Measurements from ENCODE around the gene NRG2.

NRG2 gene

GRCh38 chr5:139924294-139925215 lies 118.5 kb downstream of the NRG2 start:
- no peak for DNase-seq
- no CpG with 5 or more reads among the region's 12 CpGs for WGBS (ENCODE audit: extremely low coverage, insufficient coverage, low lambda C conversion rate)
- H2BK5ac ChIP-seq (ENCODE audit: low read length): no peak overlapping the region
- no peaks in the 10 kb centered on the region for H3K27me3 ChIP-seq (ENCODE audit: insufficient read depth, low read length, poor library complexity)
- H3K4me3 ChIP-seq (ENCODE audit: low read length): no peak overlapping the region
- no peak overlapping the region for H4K5ac ChIP-seq (ENCODE audit: low read length)
- H3K79me1 ChIP-seq (ENCODE audit: low read length): no peaks in the 10 kb centered on the region
- H3K18ac ChIP-seq (ENCODE audit: low read length): no peak overlapping the region
- H3K4me1 ChIP-seq (ENCODE audit: control insufficient read depth, low read depth, low read length): no peaks in the 10 kb centered on the region
- no peak overlapping the region for H3K23ac ChIP-seq (ENCODE audit: low read length)
- no peak overlapping the region for H2BK15ac ChIP-seq (replicated peaks; ENCODE audit: low read depth)
- no peak overlapping the region for H3K27ac ChIP-seq (ENCODE audit: low read depth, low read length)
- H2AK5ac ChIP-seq (ENCODE audit: low read length): no peak overlapping the region
- H4K8ac ChIP-seq (ENCODE audit: low read depth, low read length): no peak overlapping the region
- H2BK120ac ChIP-seq (ENCODE audit: low read depth, low read length): no peak overlapping the region
- H3K56ac ChIP-seq (ENCODE audit: low read length): no peak overlapping the region
- H3K9ac ChIP-seq (ENCODE audit: low read length): no peak overlapping the region
- H3K4me2 ChIP-seq (ENCODE audit: low read length): no peak overlapping the region
- no peaks in the 10 kb centered on the region for H3K79me2 ChIP-seq (ENCODE audit: control insufficient read depth, insufficient read depth, low read length)
- no peaks in the 10 kb centered on the region for H3K36me3 ChIP-seq (ENCODE audit: control insufficient read depth, insufficient read depth, low read length)
- H3K4ac ChIP-seq (ENCODE audit: low read depth, low read length): no peak overlapping the region

GRCh38 chr5:139919308-139919707 lies 123.8 kb downstream of the NRG2 start:
- no peak overlapping the region for H3K18ac ChIP-seq (ENCODE audit: low read length)
- H3K79me1 ChIP-seq (ENCODE audit: low read length): no peaks in the 10 kb centered on the region
- no peak for DNase-seq
- no peaks in the 10 kb centered on the region for H3K36me3 ChIP-seq (ENCODE audit: control insufficient read depth, insufficient read depth, low read length)
- no peaks in the 10 kb centered on the region for H3K27me3 ChIP-seq (ENCODE audit: insufficient read depth, low read length, poor library complexity)
- no peak overlapping the region for H2BK120ac ChIP-seq (ENCODE audit: low read depth, low read length)
- no peaks in the 10 kb centered on the region for H3K79me2 ChIP-seq (ENCODE audit: control insufficient read depth, insufficient read depth, low read length)
- H2AK5ac ChIP-seq (ENCODE audit: low read length): no peak overlapping the region
- no peak overlapping the region for H3K56ac ChIP-seq (ENCODE audit: low read length)
- H4K5ac ChIP-seq (ENCODE audit: low read length): no peak overlapping the region
- H3K4me1 ChIP-seq (ENCODE audit: control insufficient read depth, low read depth, low read length): no peaks in the 10 kb centered on the region
- H2BK15ac ChIP-seq (replicated peaks; ENCODE audit: low read depth): no peak overlapping the region
- H3K4ac ChIP-seq (ENCODE audit: low read depth, low read length): no peak overlapping the region
- H3K4me2 ChIP-seq (ENCODE audit: low read length): no peak overlapping the region
- no CpG with 5 or more reads among the region's 2 CpGs for WGBS (ENCODE audit: extremely low coverage, insufficient coverage, low lambda C conversion rate)
- H2BK5ac ChIP-seq (ENCODE audit: low read length): no peak overlapping the region
- H3K27ac ChIP-seq (ENCODE audit: low read depth, low read length): no peak overlapping the region
- no peak overlapping the region for H3K23ac ChIP-seq (ENCODE audit: low read length)
- H3K4me3 ChIP-seq (ENCODE audit: low read length): no peak overlapping the region
- H3K9ac ChIP-seq (ENCODE audit: low read length): no peak overlapping the region
- H4K8ac ChIP-seq (ENCODE audit: low read depth, low read length): no peak overlapping the region

GRCh38 chr5:139915834-139916233 lies 127.3 kb downstream of the NRG2 start:
- H3K23ac ChIP-seq (ENCODE audit: low read length): no peak overlapping the region
- H3K27me3 ChIP-seq (ENCODE audit: insufficient read depth, low read length, poor library complexity): no peaks in the 10 kb centered on the region
- no CpG with 5 or more reads among the region's 3 CpGs for WGBS (ENCODE audit: extremely low coverage, insufficient coverage, low lambda C conversion rate)
- no peak overlapping the region for H2BK120ac ChIP-seq (ENCODE audit: low read depth, low read length)
- no peak for DNase-seq
- H3K4me2 ChIP-seq (ENCODE audit: low read length): no peak overlapping the region
- H2AK5ac ChIP-seq (ENCODE audit: low read length): no peak overlapping the region
- H2BK5ac ChIP-seq (ENCODE audit: low read length): no peak overlapping the region
- H3K9ac ChIP-seq (ENCODE audit: low read length): no peak overlapping the region
- H3K27ac ChIP-seq (ENCODE audit: low read depth, low read length): no peak overlapping the region
- H3K79me2 ChIP-seq (ENCODE audit: control insufficient read depth, insufficient read depth, low read length): no peaks in the 10 kb centered on the region
- no peak overlapping the region for H2BK15ac ChIP-seq (replicated peaks; ENCODE audit: low read depth)
- no peak overlapping the region for H3K18ac ChIP-seq (ENCODE audit: low read length)
- H3K36me3 ChIP-seq (ENCODE audit: control insufficient read depth, insufficient read depth, low read length): no peaks in the 10 kb centered on the region
- no peak overlapping the region for H3K4ac ChIP-seq (ENCODE audit: low read depth, low read length)
- no peak overlapping the region for H3K56ac ChIP-seq (ENCODE audit: low read length)
- no peak overlapping the region for H3K4me3 ChIP-seq (ENCODE audit: low read length)
- no peaks in the 10 kb centered on the region for H3K4me1 ChIP-seq (ENCODE audit: control insufficient read depth, low read depth, low read length)
- no peak overlapping the region for H4K8ac ChIP-seq (ENCODE audit: low read depth, low read length)
- H3K79me1 ChIP-seq (ENCODE audit: low read length): no peaks in the 10 kb centered on the region
- H4K5ac ChIP-seq (ENCODE audit: low read length): no peak overlapping the region

GRCh38 chr5:139915266-139915665 lies 127.8 kb downstream of the NRG2 start:
- H4K8ac ChIP-seq (ENCODE audit: low read depth, low read length): no peak overlapping the region
- H3K23ac ChIP-seq (ENCODE audit: low read length): no peak overlapping the region
- H3K36me3 ChIP-seq (ENCODE audit: control insufficient read depth, insufficient read depth, low read length): no peaks in the 10 kb centered on the region
- H2BK15ac ChIP-seq (replicated peaks; ENCODE audit: low read depth): no peak overlapping the region
- no peaks in the 10 kb centered on the region for H3K79me2 ChIP-seq (ENCODE audit: control insufficient read depth, insufficient read depth, low read length)
- no peaks in the 10 kb centered on the region for H3K4me1 ChIP-seq (ENCODE audit: control insufficient read depth, low read depth, low read length)
- WGBS (ENCODE audit: extremely low coverage, insufficient coverage, low lambda C conversion rate): no CpG with 5 or more reads among the region's 3 CpGs
- H3K27ac ChIP-seq (ENCODE audit: low read depth, low read length): no peak overlapping the region
- H3K4ac ChIP-seq (ENCODE audit: low read depth, low read length): no peak overlapping the region
- no peaks in the 10 kb centered on the region for H3K27me3 ChIP-seq (ENCODE audit: insufficient read depth, low read length, poor library complexity)
- no peaks in the 10 kb centered on the region for H3K79me1 ChIP-seq (ENCODE audit: low read length)
- no peak overlapping the region for H3K18ac ChIP-seq (ENCODE audit: low read length)
- H4K5ac ChIP-seq (ENCODE audit: low read length): no peak overlapping the region
- DNase-seq: no peak
- no peak overlapping the region for H3K4me3 ChIP-seq (ENCODE audit: low read length)
- H3K9ac ChIP-seq (ENCODE audit: low read length): no peak overlapping the region
- no peak overlapping the region for H2BK120ac ChIP-seq (ENCODE audit: low read depth, low read length)
- H2AK5ac ChIP-seq (ENCODE audit: low read length): no peak overlapping the region
- H3K56ac ChIP-seq (ENCODE audit: low read length): no peak overlapping the region
- H3K4me2 ChIP-seq (ENCODE audit: low read length): no peak overlapping the region
- H2BK5ac ChIP-seq (ENCODE audit: low read length): no peak overlapping the region

GRCh38 chr5:139914218-139914807 lies 128.8 kb downstream of the NRG2 start:
- Histone ChIP-seq H4K8ac (ENCODE audit: low read depth, low read length) (no peak overlapping the region), H3K4me3 (ENCODE audit: low read length) (no peak overlapping the region), H3K56ac (ENCODE audit: low read length) (no peak overlapping the region), H3K79me2 (ENCODE audit: control insufficient read depth, insufficient read depth, low read length) (no peaks in the 10 kb centered on the region), H3K23ac (ENCODE audit: low read length) (no peak overlapping the region), H3K4me2 (ENCODE audit: low read length) (no peak overlapping the region), H3K4ac (ENCODE audit: low read depth, low read length) (no peak overlapping the region), H4K5ac (ENCODE audit: low read length) (no peak overlapping the region), H3K36me3 (ENCODE audit: control insufficient read depth, insufficient read depth, low read length) (no peaks in the 10 kb centered on the region), H3K18ac (ENCODE audit: low read length) (no peak overlapping the region), H2AK5ac (ENCODE audit: low read length) (no peak overlapping the region), H3K4me1 (ENCODE audit: control insufficient read depth, low read depth, low read length) (no peaks in the 10 kb centered on the region), H3K79me1 (ENCODE audit: low read length) (no peaks in the 10 kb centered on the region), H3K27ac (ENCODE audit: low read depth, low read length) (no peak overlapping the region), H2BK5ac (ENCODE audit: low read length) (no peak overlapping the region), H3K27me3 (ENCODE audit: insufficient read depth, low read length, poor library complexity) (no peaks in the 10 kb centered on the region), H2BK15ac (replicated peaks; ENCODE audit: low read depth) (no peak overlapping the region), H3K9ac (ENCODE audit: low read length) (no peak overlapping the region), H2BK120ac (ENCODE audit: low read depth, low read length) (no peak overlapping the region)
- DNase-seq: no peak
- no CpG with 5 or more reads among the region's 7 CpGs for WGBS (ENCODE audit: extremely low coverage, insufficient coverage, low lambda C conversion rate)

Measured in mesendoderm (in vitro differentiated cells).